ENCODE measurements around the gene LRRC66. TPM values are rescaled to one million over a fixed set of nuclear protein-coding genes. Genes with fewer than 3 reads are reported as not detected.
A peak's percentile ranks its signal among the peaks of the same experiment; 100 is the strongest.

LRRC66 gene
- total and polyA plus RNA-seq, 4 donors = 0.49 to 1.1 (median 0.87) TPM

DNA sequence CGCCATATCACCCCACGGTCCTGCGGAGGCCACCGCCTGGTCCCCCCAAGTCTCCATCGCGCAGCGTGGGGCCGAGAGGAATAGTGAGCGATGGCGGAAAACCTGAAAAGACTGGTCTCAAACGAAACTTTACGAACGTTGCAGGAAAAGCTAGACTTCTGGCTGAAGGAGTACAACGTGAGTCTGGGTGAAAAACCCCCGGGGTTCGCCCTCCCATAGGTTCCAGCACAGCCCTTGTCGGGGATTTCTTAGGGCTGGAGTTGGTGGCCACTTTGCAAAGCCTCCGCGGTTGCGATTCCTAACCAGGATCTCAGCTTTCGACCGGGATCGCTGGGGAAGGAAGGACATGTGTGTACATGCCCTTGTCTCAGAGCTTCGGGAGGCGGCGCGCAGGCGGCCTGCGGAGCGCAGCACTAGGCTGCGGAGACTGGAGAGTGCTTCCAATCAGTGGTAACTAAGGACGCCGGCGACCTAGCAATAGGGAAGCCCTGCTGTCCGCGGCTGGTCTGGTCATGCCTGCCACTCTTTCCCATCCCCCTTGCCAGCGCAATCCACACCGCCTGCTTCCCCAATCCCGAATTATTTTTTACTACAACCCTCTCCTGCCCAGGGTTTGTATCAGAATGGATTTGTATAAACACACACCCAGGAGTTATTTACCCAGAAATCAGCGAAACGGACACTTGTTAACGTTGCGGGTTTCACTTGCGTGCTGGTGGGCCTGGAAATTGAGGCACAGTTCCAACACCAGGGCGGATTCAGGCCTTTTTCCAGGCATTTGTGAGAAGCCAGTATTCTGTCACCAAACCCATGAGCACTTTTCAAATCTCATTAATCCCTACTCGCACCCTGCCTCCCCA, 31.7 kb upstream of the LRRC66 start:
- H3K27ac ChIP-seq (ENCODE audit: low read depth in 1 of 2, low read length in 2 of 2) = peak overlapping the region; percentile 31 to 60
- H3K4me1 ChIP-seq (ENCODE audit: control insufficient read depth in 1 of 2, insufficient read depth in 2 of 2, low read length in 2 of 2) = no peaks in the 10 kb centered on the region
- ATAC-seq (ENCODE audit: low FRiP score) (peak; percentile 90), DNase-seq (peak; percentile 85 to 89)
- intact Hi-C loops (cut with DNase I) = loop anchor here in 1 of 2 donors (10.0 kb wide), 1 partner anchor 143 kb away; no protein-coding TSS in a partner anchor
- no peaks in the 10 kb centered on the region for H3K9me3 ChIP-seq (ENCODE audit: control insufficient read depth, low read length)
- H3K27me3 ChIP-seq (ENCODE audit: control insufficient read depth in 1 of 2, insufficient read depth in 2 of 2, low read length in 1 of 2) = no peaks in the 10 kb centered on the region
- peaks cover 0 to 1% of the 10 kb centered on the region in 2 donors for H3K36me3 ChIP-seq (ENCODE audit: control insufficient read depth in 1 of 2, insufficient read depth in 2 of 2, low read length in 1 of 2)
- peak overlapping the region; percentile 57 to 71 for H3K4me3 ChIP-seq (ENCODE audit: low read length in 2 of 2)
- WGBS, 2 donors = 6 to 7% methylated on average over 43 to 46 of the region's 46 CpGs

GRCh38 chr4:52051213-52051614, 31.1 kb upstream of the LRRC66 start, which contains the start of gene SPATA18:
Gene SPATA18 (plus strand): TSS chr4:52051304. CDS start chr4:52051705, 401 bp downstream.
- Histone ChIP-seq H3K36me3 (ENCODE audit: control insufficient read depth in 1 of 2, insufficient read depth in 2 of 2, low read length in 1 of 2) (peaks cover 0 to 1% of the 10 kb centered on the region in 2 donors), H3K9me3 (ENCODE audit: control insufficient read depth, low read length) (no peaks in the 10 kb centered on the region), H3K4me1 (ENCODE audit: control insufficient read depth in 1 of 2, insufficient read depth in 2 of 2, low read length in 2 of 2) (no peaks in the 10 kb centered on the region), H3K27me3 (ENCODE audit: control insufficient read depth in 1 of 2, insufficient read depth in 2 of 2, low read length in 1 of 2) (no peaks in the 10 kb centered on the region), H3K27ac (ENCODE audit: low read depth in 1 of 2, low read length in 2 of 2) (peak within 1 kb of the TSS; percentile 31 to 60), H3K4me3 (ENCODE audit: low read length in 2 of 2) (peak within 1 kb of the TSS; percentile 57 to 71)
- ATAC-seq (ENCODE audit: low FRiP score) = peak; percentile 81
- WGBS, 2 donors = 0 to 1% methylated on average over 36 to 44 of the region's 44 CpGs
- DNase-seq = peak; percentile 52 to 81
- intact Hi-C loops (cut with DNase I) = loop anchor here in 1 of 2 donors (10.0 kb wide), 1 partner anchor 144 kb away; no protein-coding TSS in a partner anchor

DNA sequence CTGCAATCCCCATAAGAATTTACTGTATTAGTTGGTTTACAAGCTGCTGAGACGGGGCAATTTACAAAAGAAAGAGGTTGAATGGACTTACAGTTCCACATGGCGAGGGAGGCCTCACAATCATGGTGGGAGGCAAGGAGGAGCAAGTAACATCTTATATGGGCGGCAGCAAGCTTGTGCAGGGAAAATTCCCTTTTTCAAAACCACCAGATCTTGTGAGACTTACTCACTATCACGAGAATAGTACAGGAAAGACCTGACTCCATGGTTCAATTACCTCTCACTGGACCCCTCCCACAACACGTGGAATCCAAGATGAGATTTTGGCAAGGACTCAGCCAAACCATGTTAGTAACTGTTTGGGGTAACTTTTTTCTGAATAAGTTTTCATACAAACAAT, 29.1 kb upstream of the LRRC66 start:
- WGBS, 2 donors = 93 to 99% methylated on average over 5 of the region's 5 CpGs
- intact Hi-C loops (cut with DNase I) = no loop called here
- H3K27ac ChIP-seq (ENCODE audit: low read depth in 1 of 2, low read length in 2 of 2) = no peak overlapping the region
- ATAC-seq (ENCODE audit: low FRiP score) = no peak
- no peaks in the 10 kb centered on the region for H3K4me1 ChIP-seq (ENCODE audit: control insufficient read depth in 1 of 2, insufficient read depth in 2 of 2, low read length in 2 of 2)
- H3K4me3 ChIP-seq (ENCODE audit: low read length in 2 of 2) = no peak overlapping the region
- H3K9me3 ChIP-seq (ENCODE audit: control insufficient read depth, low read length) = no peaks in the 10 kb centered on the region
- H3K27me3 ChIP-seq (ENCODE audit: control insufficient read depth in 1 of 2, insufficient read depth in 2 of 2, low read length in 1 of 2) = no peaks in the 10 kb centered on the region
- H3K36me3 ChIP-seq (ENCODE audit: control insufficient read depth in 1 of 2, insufficient read depth in 2 of 2, low read length in 1 of 2) = no peaks in the 10 kb centered on the region
- DNase-seq = no peak

DNA sequence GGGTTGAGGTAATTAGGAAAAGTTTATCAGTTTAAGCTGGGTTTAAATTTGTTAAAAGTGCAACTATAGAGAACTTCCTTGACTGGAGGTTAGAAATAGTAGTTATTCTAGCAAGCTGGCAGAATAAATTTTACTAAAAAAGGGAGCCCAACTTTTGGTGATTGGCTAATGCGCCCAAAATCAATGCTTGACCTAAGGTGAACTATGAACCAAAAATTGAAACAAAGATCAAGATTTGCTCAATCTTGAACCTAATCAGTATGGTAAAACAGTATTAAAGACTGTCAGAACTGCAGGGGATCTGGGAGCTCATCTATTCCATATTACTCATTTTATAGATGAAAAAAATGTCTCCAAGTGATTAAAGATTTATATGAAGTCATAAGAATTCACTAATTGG, 24.9 kb upstream of the LRRC66 start:
- intact Hi-C loops (cut with DNase I) = no loop called here

GRCh38 chr4:52038103-52038912, 18.1 kb upstream of the LRRC66 start, which contains the start of gene SGCB:
Gene SGCB (minus strand): TSS chr4:52038299. CDS start chr4:52038259, 40 bp downstream.
- Histone ChIP-seq H3K4me3 (ENCODE audit: low read length in 2 of 2) (peak within 1 kb of the TSS; percentile 97 to 99), H3K9me3 (ENCODE audit: control insufficient read depth, low read length) (no peaks in the 10 kb centered on the region), H3K27me3 (ENCODE audit: control insufficient read depth in 1 of 2, insufficient read depth in 2 of 2, low read length in 1 of 2) (no peaks in the 10 kb centered on the region), H3K36me3 (ENCODE audit: control insufficient read depth in 1 of 2, insufficient read depth in 2 of 2, low read length in 1 of 2) (no peaks in the 10 kb centered on the region), H3K27ac (ENCODE audit: low read depth in 1 of 2, low read length in 2 of 2) (peak within 1 kb of the TSS; percentile 6 to 77), H3K4me1 (ENCODE audit: control insufficient read depth in 1 of 2, insufficient read depth in 2 of 2, low read length in 2 of 2) (peaks cover 6 to 12% of the 10 kb centered on the region in 2 donors)
- DNase-seq (peak; percentile 80 to 92), ATAC-seq (ENCODE audit: low FRiP score) (peak; percentile 92)
- WGBS, 2 donors = 2 to 3% methylated on average over 33 to 70 of the region's 70 CpGs
- intact Hi-C loops (cut with DNase I) = loop anchor here in 1 of 2 donors (5.0 kb wide), 1 partner anchor 196 kb away; the partner anchor contains the start of gene DCUN1D4

More for the DNA sequence above, 24.9 kb upstream of the LRRC66 start:
- DNase-seq (no peak), ATAC-seq (ENCODE audit: low FRiP score) (no peak)
- Histone ChIP-seq H3K27me3 (ENCODE audit: control insufficient read depth in 1 of 2, insufficient read depth in 2 of 2, low read length in 1 of 2) (no peaks in the 10 kb centered on the region), H3K4me3 (ENCODE audit: low read length in 2 of 2) (no peak overlapping the region), H3K4me1 (ENCODE audit: control insufficient read depth in 1 of 2, insufficient read depth in 2 of 2, low read length in 2 of 2) (no peaks in the 10 kb centered on the region), H3K27ac (ENCODE audit: low read depth in 1 of 2, low read length in 2 of 2) (no peak overlapping the region), H3K36me3 (ENCODE audit: control insufficient read depth in 1 of 2, insufficient read depth in 2 of 2, low read length in 1 of 2) (no peaks in the 10 kb centered on the region), H3K9me3 (ENCODE audit: control insufficient read depth, low read length) (no peaks in the 10 kb centered on the region)
- 96 to 97% methylated on average over 1 of the region's 1 CpG for WGBS, 2 donors

DNA sequence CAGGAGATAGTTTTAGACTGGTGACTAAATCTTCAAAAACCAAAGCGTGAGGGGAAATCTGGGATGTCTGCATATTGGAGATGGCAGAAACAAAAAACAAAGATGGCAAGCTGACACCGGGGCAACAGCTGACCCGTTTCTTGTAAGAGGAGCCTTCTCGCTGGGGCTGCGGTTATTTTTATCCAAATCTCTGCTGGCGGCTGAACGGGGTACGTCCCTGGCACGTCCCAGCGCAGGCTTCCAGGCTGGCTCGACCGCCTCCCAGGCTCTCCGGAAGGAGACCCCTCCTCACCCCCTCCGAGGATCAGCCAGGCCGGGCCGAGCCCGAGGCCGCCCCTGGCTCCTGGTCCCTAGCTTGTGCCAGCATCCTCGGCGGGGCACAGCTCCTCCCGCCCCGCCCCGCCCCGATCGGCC, 17.5 kb upstream of the LRRC66 start:
- Histone ChIP-seq H3K27ac (ENCODE audit: low read depth in 1 of 2, low read length in 2 of 2) (peak overlapping the region; percentile 6 to 77), H3K4me1 (ENCODE audit: control insufficient read depth in 1 of 2, insufficient read depth in 2 of 2, low read length in 2 of 2) (peaks cover 6 to 12% of the 10 kb centered on the region in 2 donors), H3K9me3 (ENCODE audit: control insufficient read depth, low read length) (no peaks in the 10 kb centered on the region), H3K27me3 (ENCODE audit: control insufficient read depth in 1 of 2, insufficient read depth in 2 of 2, low read length in 1 of 2) (no peaks in the 10 kb centered on the region), H3K4me3 (ENCODE audit: low read length in 2 of 2) (peak overlapping the region; percentile 97 to 99), H3K36me3 (ENCODE audit: control insufficient read depth in 1 of 2, insufficient read depth in 2 of 2, low read length in 1 of 2) (no peaks in the 10 kb centered on the region)
- peak; percentile 75 for ATAC-seq (ENCODE audit: low FRiP score)
- WGBS, 2 donors = 0 to 1% methylated on average over 19 to 25 of the region's 25 CpGs
- DNase-seq = peak; percentile 60 to 80
- intact Hi-C loops (cut with DNase I) = loop anchor here in 1 of 2 donors (5.0 kb wide), 1 partner anchor 195 kb away; the partner anchor contains the start of gene DCUN1D4

- Histone ChIP-seq H3K4me3 (ENCODE audit: low read length in 2 of 2) (peak overlapping the region; percentile 97 to 99), H3K4me1 (ENCODE audit: control insufficient read depth in 1 of 2, insufficient read depth in 2 of 2, low read length in 2 of 2) (peaks cover 6 to 12% of the 10 kb centered on the region in 2 donors), H3K36me3 (ENCODE audit: control insufficient read depth in 1 of 2, insufficient read depth in 2 of 2, low read length in 1 of 2) (no peaks in the 10 kb centered on the region), H3K27ac (ENCODE audit: low read depth in 1 of 2, low read length in 2 of 2) (no peak overlapping the region), H3K9me3 (ENCODE audit: control insufficient read depth, low read length) (no peaks in the 10 kb centered on the region), H3K27me3 (ENCODE audit: control insufficient read depth in 1 of 2, insufficient read depth in 2 of 2, low read length in 1 of 2) (no peaks in the 10 kb centered on the region)
- DNase-seq (no peak), ATAC-seq (ENCODE audit: low FRiP score) (no peak)
- intact Hi-C loops (cut with DNase I) = loop anchor here in 1 of 2 donors (5.0 kb wide), 1 partner anchor 195 kb away; the partner anchor contains the start of gene DCUN1D4
- 5% methylated on average over 7 of the region's 7 CpGs for WGBS, 2 donors
Measured at GRCh38 chr4:52036886-52037530, 16.8 kb upstream of the LRRC66 start.

GRCh38 chr4:52035190-52035589, 15.0 kb upstream of the LRRC66 start:
- Histone ChIP-seq H3K36me3 (ENCODE audit: control insufficient read depth in 1 of 2, insufficient read depth in 2 of 2, low read length in 1 of 2) (peaks cover 2% of the 10 kb centered on the region in 2 donors), H3K4me3 (ENCODE audit: low read length in 2 of 2) (no peak overlapping the region), H3K9me3 (ENCODE audit: control insufficient read depth, low read length) (no peaks in the 10 kb centered on the region), H3K4me1 (ENCODE audit: control insufficient read depth in 1 of 2, insufficient read depth in 2 of 2, low read length in 2 of 2) (peaks cover 6 to 12% of the 10 kb centered on the region in 2 donors), H3K27ac (ENCODE audit: low read depth in 1 of 2, low read length in 2 of 2) (no peak overlapping the region), H3K27me3 (ENCODE audit: control insufficient read depth in 1 of 2, insufficient read depth in 2 of 2, low read length in 1 of 2) (no peaks in the 10 kb centered on the region)
- ATAC-seq (ENCODE audit: low FRiP score) (no peak), DNase-seq (no peak)
- intact Hi-C loops (cut with DNase I) = loop anchor here in 1 of 2 donors (5.0 kb wide), 1 partner anchor 193 kb away; the partner anchor contains the start of gene DCUN1D4
- 98 to 99% methylated on average over 2 of the region's 2 CpGs for WGBS, 2 donors
